ENCODE measurements around the gene STRN4.
"Not testable (repeated sequence)": the region's sequence is repeated elsewhere in the genome, so short reads cannot be mapped to it uniquely, and the experiment has no call there.

STRN4 gene

DNA sequence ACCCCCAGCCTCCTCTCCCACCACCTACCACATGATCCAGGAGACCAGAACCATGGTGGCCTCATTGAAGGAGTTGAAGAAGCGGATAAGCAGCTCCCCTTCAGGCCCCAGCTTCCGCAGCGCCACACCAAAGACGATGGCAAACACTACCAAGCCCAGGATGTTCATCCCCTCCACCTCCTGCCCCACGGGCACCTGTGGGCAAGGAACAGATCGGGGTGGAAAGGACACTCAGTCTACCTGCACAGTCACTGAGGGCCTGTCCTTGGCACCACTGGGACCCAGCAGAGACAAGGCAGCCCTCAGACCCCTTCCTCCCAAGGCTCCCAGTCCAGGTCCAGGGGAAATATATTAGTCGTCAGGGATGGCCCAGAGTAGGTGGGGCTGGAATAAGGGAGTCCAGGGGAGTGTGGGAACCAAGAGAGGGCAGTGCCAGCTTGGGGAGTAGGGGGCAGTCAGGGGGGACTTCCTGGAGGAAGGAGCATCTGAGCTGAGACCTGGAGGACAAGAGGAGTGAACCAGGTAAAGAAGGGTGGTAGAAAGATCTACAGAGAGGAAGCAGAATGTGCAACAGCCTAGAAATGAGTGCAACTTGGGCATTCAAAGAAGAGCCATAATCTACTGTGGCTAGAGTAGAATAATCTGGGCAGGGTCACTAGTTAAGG is 36.2 kb upstream of the STRN4 start:
- TF ChIP-seq, protein P1, sequence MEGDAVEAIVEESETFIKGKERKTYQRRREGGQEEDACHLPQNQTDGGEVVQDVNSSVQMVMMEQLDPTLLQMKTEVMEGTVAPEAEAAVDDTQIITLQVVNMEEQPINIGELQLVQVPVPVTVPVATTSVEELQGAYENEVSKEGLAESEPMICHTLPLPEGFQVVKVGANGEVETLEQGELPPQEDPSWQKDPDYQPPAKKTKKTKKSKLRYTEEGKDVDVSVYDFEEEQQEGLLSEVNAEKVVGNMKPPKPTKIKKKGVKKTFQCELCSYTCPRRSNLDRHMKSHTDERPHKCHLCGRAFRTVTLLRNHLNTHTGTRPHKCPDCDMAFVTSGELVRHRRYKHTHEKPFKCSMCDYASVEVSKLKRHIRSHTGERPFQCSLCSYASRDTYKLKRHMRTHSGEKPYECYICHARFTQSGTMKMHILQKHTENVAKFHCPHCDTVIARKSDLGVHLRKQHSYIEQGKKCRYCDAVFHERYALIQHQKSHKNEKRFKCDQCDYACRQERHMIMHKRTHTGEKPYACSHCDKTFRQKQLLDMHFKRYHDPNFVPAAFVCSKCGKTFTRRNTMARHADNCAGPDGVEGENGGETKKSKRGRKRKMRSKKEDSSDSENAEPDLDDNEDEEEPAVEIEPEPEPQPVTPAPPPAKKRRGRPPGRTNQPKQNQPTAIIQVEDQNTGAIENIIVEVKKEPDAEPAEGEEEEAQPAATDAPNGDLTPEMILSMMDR (IDR thresholded peaks at IDR 0.05; ENCODE audit: borderline replicate concordance, insufficient read depth, low read depth, low read length), result no peak
- H3K4me3 ChIP-seq (ENCODE audit: low read depth, low read length), result no peak overlapping the region

DNA sequence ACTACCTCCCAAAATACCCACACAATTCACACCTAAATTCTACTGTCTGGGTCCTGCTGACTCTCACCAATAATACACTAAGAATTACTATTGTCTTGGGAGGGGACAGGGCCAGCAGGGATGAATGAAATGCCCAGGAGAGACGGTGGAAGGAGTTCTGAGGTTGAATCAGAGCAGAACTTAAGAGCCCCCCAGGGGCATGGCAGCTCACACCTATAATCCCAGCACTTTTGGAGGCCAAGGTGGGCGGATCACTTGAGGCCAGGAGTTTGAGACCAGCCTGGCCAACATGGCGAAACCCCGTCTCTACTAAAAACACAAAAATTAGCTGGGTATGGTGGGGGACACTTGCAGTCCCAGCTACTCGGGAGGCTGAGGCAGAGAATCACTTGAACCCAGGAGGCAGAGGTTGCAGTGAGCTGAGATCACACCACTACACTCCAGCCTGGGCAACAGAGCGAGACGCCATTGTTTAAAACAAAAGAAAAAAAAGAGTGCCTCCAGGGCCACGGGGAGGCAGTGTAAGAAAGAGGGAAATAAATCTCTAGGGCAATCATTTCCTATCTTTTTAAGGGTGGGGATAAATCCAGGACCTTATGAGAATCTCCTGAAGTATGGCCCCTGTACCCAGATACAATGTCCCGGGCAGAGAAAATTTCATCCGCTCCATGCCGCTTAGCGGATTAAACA is 31.9 kb upstream of the STRN4 start:
- H3K4me3 ChIP-seq (ENCODE audit: low read depth, low read length), result not testable (repeated sequence)

DNA sequence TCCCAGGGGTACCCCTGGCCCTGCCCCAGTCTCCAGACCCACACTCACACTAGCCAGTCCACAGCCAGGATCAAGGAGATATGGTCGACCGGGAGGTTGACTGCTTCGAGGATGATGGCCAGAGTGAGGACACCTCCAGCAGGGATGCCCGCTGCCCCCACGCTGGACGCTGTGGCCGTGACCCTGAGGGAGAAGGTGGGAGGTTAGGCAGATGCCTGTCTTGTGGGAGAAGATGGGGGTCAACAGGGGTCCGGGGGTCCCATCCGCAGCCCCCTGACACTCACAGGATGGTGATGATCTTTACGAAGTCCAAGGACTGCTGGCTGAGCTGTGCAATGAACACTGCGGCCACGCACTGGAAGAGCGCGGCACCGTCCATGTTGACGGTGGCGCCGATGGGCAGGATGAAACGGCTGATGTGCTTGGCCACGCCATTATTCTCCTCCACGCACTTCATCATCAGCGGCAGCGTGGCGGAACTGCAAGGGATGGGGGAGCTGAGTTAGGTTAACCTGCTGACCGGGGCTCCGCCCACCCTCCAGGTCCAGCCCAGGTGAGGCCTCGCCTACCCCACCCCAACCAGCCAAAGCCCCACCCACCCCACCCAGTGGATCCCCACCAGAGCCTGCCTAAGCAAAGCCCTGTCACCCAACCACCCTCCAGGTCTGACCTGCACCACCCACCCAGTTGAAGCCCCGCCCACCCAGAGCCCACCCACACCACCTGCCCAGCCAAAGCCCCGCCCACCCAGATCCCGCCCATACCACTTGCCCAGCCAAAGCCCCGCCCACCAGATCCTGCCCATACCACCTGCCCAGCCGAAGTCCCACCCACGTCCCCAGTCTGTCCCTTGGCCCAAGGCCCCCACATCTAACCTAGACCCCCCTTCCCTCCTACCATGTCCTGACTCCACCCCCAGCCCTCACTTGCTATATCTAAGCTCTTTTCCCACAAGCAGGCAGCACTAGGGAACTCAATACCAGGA is 31.0 kb upstream of the STRN4 start:
- TF ChIP-seq, protein P1 (IDR thresholded peaks at IDR 0.05; ENCODE audit: borderline replicate concordance, insufficient read depth, low read depth, low read length), result no peak
- no peak overlapping the region for H3K4me3 ChIP-seq (ENCODE audit: low read depth, low read length)

DNA sequence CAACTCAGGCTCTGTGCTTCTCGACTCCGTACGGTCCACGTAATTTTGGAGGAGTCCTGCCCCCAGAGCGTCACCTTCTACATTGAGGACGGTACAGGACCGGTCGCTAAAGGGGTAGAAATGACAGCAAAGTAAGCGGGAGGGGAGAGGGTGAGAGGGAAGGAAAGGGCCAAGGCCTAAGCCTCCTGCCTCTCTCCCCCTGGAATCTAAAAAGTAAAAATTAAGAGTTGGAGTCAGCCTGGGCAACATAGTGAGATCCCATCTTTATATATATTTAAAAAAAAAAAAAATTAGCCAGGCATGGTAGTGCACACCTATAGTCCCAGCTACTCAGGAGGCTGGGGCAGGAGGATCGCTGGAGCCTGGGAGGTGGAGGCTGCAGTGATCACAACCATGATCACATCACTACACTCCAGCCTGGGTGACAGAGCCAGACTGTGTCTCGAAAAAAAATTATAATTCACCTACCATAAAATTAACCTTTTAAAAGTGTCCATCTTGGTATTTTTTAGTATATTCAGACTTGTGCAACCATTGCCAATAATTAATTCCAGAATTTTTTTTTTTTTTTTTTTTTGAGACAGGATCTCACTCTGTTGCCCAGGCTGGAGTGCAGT is 29.5 kb upstream of the STRN4 start:
- TF ChIP-seq, protein P1 (IDR thresholded peaks at IDR 0.05; ENCODE audit: borderline replicate concordance, insufficient read depth, low read depth, low read length), result no peak
- H3K4me3 ChIP-seq (ENCODE audit: low read depth, low read length), result no peak overlapping the region

DNA sequence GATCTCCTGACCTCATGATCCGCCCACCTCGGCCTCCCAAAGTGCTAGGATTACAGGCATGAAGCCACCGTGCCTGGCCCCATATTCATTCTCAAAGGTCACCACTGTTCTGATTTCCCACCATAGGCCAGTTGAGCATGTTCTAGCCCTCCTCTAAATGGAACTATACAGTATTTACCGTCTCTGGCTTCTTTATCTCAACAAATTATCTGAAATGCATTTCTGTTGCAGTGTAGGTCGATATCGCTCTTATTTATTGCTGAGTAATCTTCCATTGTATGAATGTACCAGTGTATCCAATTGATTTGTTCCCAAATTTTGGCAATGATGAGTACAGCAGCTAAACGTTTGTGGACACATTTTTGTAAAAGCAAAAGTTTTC is 26.8 kb upstream of the STRN4 start:
- no peak overlapping the region for H3K4me3 ChIP-seq (ENCODE audit: low read depth, low read length)
- TF ChIP-seq, protein P1 (IDR thresholded peaks at IDR 0.05; ENCODE audit: borderline replicate concordance, insufficient read depth, low read depth, low read length), result no peak

DNA sequence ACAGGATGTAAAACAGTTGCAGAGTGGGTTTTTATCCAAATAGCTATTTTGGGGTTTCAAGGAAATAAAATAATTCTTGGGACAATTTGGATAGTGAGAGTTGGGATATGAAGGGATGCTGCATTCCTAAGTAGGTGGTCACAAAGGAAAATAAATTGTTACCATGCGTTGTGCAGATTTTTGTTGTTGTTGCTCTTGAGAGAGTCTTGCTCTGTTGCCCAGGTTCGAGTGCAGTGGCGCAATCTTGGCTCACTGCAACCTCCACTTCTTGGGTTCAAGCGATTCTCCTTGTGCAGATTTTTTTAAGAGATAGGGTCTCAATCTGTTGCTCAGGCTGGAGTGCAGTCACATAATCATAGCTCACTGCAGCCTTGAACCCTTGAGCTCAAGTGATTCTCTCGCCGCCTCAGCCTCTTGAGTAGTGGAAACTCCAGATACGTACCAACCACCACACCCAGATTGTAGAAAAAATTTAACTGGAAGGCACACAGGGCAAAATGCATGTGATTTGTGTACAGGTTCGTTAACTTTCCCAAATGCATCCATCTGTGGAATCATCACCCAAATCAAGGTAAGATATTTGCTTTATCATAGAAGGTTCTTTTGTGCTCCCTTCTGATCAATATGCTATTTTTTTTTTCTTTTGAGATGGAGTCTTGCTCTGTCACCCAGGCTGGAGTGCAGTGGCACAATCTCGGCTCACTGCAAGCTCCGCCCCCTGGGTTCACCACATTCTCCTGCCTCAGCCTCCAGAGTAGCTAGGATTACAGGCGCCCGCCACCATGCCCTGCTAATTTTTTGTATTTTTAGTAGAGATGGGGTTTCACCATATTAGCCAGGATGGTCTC is 26.1 kb upstream of the STRN4 start:
- TF ChIP-seq, protein P1 (IDR thresholded peaks at IDR 0.05; ENCODE audit: borderline replicate concordance, insufficient read depth, low read depth, low read length), result no peak
- no peak overlapping the region for H3K4me3 ChIP-seq (ENCODE audit: low read depth, low read length)

DNA sequence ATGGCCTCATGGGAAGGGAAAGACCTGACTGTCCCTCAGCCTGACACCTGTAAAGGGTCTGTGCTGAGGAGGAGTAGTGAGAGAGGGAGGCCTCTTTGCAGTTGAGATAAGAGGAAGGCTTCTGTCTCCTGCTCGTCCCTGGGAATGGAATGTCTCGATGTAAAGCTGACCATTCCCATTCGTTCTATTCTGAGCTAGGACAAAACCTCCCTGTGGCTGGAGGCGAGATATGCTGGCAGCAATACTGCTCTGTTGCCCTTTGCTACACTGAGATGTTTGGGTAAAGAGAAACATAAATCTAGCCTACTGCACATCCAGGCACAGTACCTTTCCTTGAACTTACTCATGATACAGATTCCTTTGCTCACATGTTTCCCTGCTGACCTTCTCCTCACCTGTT is 22.5 kb upstream of the STRN4 start:
- H3K4me3 ChIP-seq (ENCODE audit: low read depth, low read length), result not testable (repeated sequence)
